Left lung (tissue), 10 donors: ENCODE measurements around the gene WDR35. TPM values are rescaled to one million over a fixed set of nuclear protein-coding genes. Genes with fewer than 3 reads are reported as not detected.

ENCODE experiments used
- ATAC-seq: fragments of 200-7000 bp; cut with Tn5 transposase; one replicate; pipeline ENCODE4 v1.9.1; 2020; ENCODE audit warnings: moderate library complexity
- DNase-seq, 4 donors: peaks; one replicate each; pipeline ENCODE4 v3.0.0-alpha.2; 2013 to 2020
- H3K27ac ChIP-seq, 2 donors: fragments of 200-600 bp; sonication (generic) in 1 of 2; one replicate each; pipeline versions ENCODE4 v1.5.0 to v1.8.0; 2020 to 2021
- H3K27me3 ChIP-seq, 2 donors: fragments of 200-600 bp; sonication (generic) in 1 of 2; one replicate each; pipeline versions ENCODE4 v1.5.0 to v1.8.0; 2020 to 2021
- H3K36me3 ChIP-seq, 2 donors: fragments of 200-600 bp; sonication (generic) in 1 of 2; one replicate each; pipeline versions ENCODE4 v1.5.0 to v1.8.0; 2020 to 2021
- H3K4me1 ChIP-seq, 2 donors: fragments of 200-600 bp; one replicate each; pipeline ENCODE4 v1.8.0; 2021
- H3K4me3 ChIP-seq, 2 donors: fragments of 200-600 bp; sonication (generic) in 1 of 2; one replicate each; pipeline versions ENCODE4 v1.5.0 to v1.8.0; 2020 to 2021; ENCODE audit warnings: mild to moderate bottlenecking in 1 of 2
- H3K9me3 ChIP-seq, 2 donors: fragments of 200-600 bp; sonication (generic) in 1 of 2; one replicate each; pipeline versions ENCODE4 v1.5.0 to v1.8.0; 2020 to 2021
- CTCF ChIP-seq, 2 donors: fragments of 200-600 bp; sonication (generic) in 1 of 2; IDR thresholded peaks; one replicate each; pipeline versions ENCODE4 v1.5.0 to v1.8.0; 2021; ENCODE audit warnings: antibody characterized with exemption in 2 of 2
- intact Hi-C, 2 donors: fragments of 100-400 bp; cut with DNase I; formaldehyde crosslinking; loops; one replicate each; pipeline versions ENCODE4 v1.11.2 to v1.14.2; 2022
- polyA plus RNA-seq, 6 donors: library from polyadenylated mRNA; unstranded; fragments of 120-200 nt; gene quantifications; one replicate each; pipeline ENCODE4 v1.2.1, GENCODE V29; 2013; ENCODE audit not compliant: insufficient read length in 6 of 6
- total RNA-seq, 2 donors: library from RNA; stranded (reverse); fragmentation: NEBNext Ultra II Directional; extraction: Animal tissue kit (Norgen Biotek cat#: 25700); gene quantifications; one replicate each; pipeline ENCODE4 v1.2.1, GENCODE V29; 2021
- donor health status: DM: no; HTN: yes; CAD: no.
- donor health status: DM: no; HTN: no; CAD: no.

The WDR35 gene
- total and polyA plus RNA-seq, 8 donors, result 8.0 to 32.3 (median 27.7) TPM

DNA sequence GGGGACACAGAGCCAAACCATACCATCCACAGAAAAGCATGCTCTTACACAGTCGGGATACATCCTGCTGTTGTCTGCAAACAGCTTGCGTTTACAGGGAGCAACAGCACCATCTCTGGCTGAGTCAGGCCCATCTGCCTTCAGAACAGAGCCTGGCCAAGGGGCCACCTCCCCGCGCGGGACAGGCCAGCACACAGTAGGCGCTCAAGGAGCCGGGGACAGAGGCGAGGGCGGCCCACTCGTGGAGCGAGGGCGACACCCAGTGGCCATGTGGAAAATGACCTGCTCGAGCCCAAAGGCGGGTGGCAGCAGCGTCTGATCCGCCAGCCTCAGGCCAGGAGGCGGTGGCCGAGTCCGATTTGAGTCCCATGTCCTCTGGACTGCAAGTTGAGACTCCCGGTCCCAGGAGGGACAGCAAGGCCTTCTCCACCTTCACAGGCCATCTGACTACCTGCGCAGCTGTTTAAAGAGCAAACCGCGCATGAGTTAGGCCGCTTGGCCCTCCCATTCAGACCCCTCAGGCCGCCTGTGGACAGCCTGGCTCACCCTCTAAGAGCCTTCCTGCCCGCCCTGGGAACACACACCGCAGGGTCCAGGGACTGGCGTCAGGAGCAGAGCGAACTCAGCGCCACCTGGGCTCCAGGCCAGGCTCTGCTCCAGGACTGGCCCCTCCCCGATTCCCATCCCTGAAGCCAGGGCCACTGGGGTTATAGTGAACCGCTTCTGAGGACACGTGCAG, 126.4 kb downstream of the WDR35 start:
- Histone ChIP-seq H3K36me3 (no peaks in the 10 kb centered on the region), H3K4me1 (peaks cover 2 to 11% of the 10 kb centered on the region in 2 donors), H3K9me3 (no peaks in the 10 kb centered on the region), H3K27ac (no peak overlapping the region), H3K27me3 (peaks cover 0 to 17% of the 10 kb centered on the region in 2 donors), H3K4me3 (no peak overlapping the region)
- peak; percentile 95 to 96 for TF ChIP-seq CTCF (IDR thresholded peaks at IDR 0.05)
- peak; percentile 95 for ATAC-seq
- intact Hi-C loops, result loop anchor here in 1 of 2 donors (10.0 kb wide), 2 partner anchors 499 to 1349 kb away; no protein-coding TSS in a partner anchor
- DNase-seq, result peak; percentile 59 to 95 (median 70)

GRCh38 chr2:19861813-19862212, 128.1 kb downstream of the WDR35 start:
- ATAC-seq (no peak), DNase-seq (no peak)
- Histone ChIP-seq H3K36me3 (no peaks in the 10 kb centered on the region), H3K4me1 (peaks cover 0 to 6% of the 10 kb centered on the region in 2 donors), H3K27ac (no peak overlapping the region), H3K9me3 (no peaks in the 10 kb centered on the region), H3K4me3 (no peak overlapping the region), H3K27me3 (peaks cover 0 to 9% of the 10 kb centered on the region in 2 donors)
- TF ChIP-seq CTCF (IDR thresholded peaks at IDR 0.05), result no peak
- intact Hi-C loops, result loop anchor here in 1 of 2 donors (10.0 kb wide), 2 partner anchors 497 to 1347 kb away; no protein-coding TSS in a partner anchor

Other genes starting within 250 kb of the WDR35 start
- 1 to 10 TPM; 6.6 to 9.3 TPM for gene TTC32, start 88.1 kb downstream of the WDR35 start, total RNA-seq
- 10 to 100 TPM; 27.4 to 42.7 (median 34.1) TPM for gene TTC32, start 88.1 kb downstream of the WDR35 start, polyA plus RNA-seq
- gene MATN3, start 22.6 kb upstream of the WDR35 start, total RNA-seq, result 1 to 10 TPM; 3.7 to 9.1 TPM
- 10 to 100 TPM in 2 of 6 donors, 1 to 10 TPM in 4; 8.1 to 12.0 (median 9.7) TPM for gene MATN3, start 22.6 kb upstream of the WDR35 start, polyA plus RNA-seq
- 100 to 1,000 TPM; 220 to 300 TPM for gene LAPTM4A, start 61.5 kb upstream of the WDR35 start, total RNA-seq
- gene LAPTM4A, start 61.5 kb upstream of the WDR35 start, polyA plus RNA-seq, result 100 to 1,000 TPM; 442 to 531 (median 478) TPM
- 100 to 1,000 TPM; 127 to 278 TPM for gene SDC1, start 235.0 kb upstream of the WDR35 start, total RNA-seq
- 100 to 1,000 TPM in 4 of 6 donors, 10 to 100 TPM in 2; 88.9 to 152 (median 106) TPM for gene SDC1, start 235.0 kb upstream of the WDR35 start, polyA plus RNA-seq